OCI-LY7 (cell line): ENCODE measurements around the gene IGSF21. TPM values are rescaled to one million over a fixed set of nuclear protein-coding genes. Genes with fewer than 3 reads are reported as not detected.

Experiments used
- BruUV-seq: library from RNA; stranded (reverse); fragments of 400-500 nt; replicated peaks from 2 replicates; lab custom pipeline; 2021; lab: Mats Ljungman, UMichigan
- CTCF ChIA-PET: fragments of 300-600 bp; sonication (Branson Sonifier 250); formaldehyde crosslinking; loops from one replicate; lab custom pipeline; 2022; ENCODE audit warnings: antibody characterized with exemption; ENCODE audit not compliant: unreplicated experiment; lab: Charles Lee
- POLR2A ChIA-PET: fragments of 300-600 bp; sonication (Branson Sonifier 250); formaldehyde crosslinking; loops from one replicate; lab custom pipeline; 2022; ENCODE audit warnings: antibody characterized with exemption; lab: Charles Lee
- DNase-seq: peaks from one replicate; pipeline ENCODE4 v3.0.0-alpha.2; 2015; ENCODE audit warnings: low spot score
- H2AFZ ChIP-seq: fragments of 200-600 bp; sonication (generic), shearing (Covaris generic); 2 replicates; pipeline ENCODE4 v1.6.1; 2014; ENCODE audit warnings: mild to moderate bottlenecking, antibody characterized with exemption, low read length, moderate library complexity
- H3K27ac ChIP-seq: fragments of 200-600 bp; sonication (generic); 2 replicates; pipeline ENCODE4 v1.5.1; 2014; ENCODE audit warnings: mixed run types, low read depth, mild to moderate bottlenecking, moderate library complexity, low read length, inconsistent platforms; ENCODE audit not compliant: poor library complexity, severe bottlenecking
- H3K36me3 ChIP-seq: fragments of 200-600 bp; sonication (generic); 2 replicates; pipeline ENCODE4 v1.6.1; 2014; ENCODE audit warnings: mild to moderate bottlenecking, antibody characterized with exemption, low read length, moderate library complexity, mixed read lengths; ENCODE audit not compliant: insufficient read depth
- H3K4me1 ChIP-seq: fragments of 200-600 bp; sonication (generic); 2 replicates; pipeline ENCODE4 v1.5.1; 2014; ENCODE audit warnings: mild to moderate bottlenecking, low read length; ENCODE audit not compliant: insufficient read depth, poor library complexity, severe bottlenecking
- H3K4me2 ChIP-seq: fragments of 200-600 bp; sonication (generic); 2 replicates; pipeline ENCODE4 v1.6.1; 2014; ENCODE audit warnings: mild to moderate bottlenecking, low read length
- H3K4me3 ChIP-seq: fragments of 200-600 bp; sonication (generic); 2 replicates; pipeline ENCODE4 v1.5.1; 2014; ENCODE audit warnings: mild to moderate bottlenecking, low read depth, low read length; ENCODE audit not compliant: poor library complexity, severe bottlenecking
- H3K79me2 ChIP-seq: fragments of 200-600 bp; sonication (generic); 2 replicates; pipeline ENCODE4 v1.6.1; 2016; ENCODE audit warnings: low read depth, mild to moderate bottlenecking, low read length, moderate library complexity, mixed read lengths; ENCODE audit not compliant: insufficient read depth
- H3K9me2 ChIP-seq: fragments of 200-600 bp; sonication (generic); 2 replicates; pipeline ENCODE4 v1.6.1; 2016; ENCODE audit warnings: mild to moderate bottlenecking, low read length, mixed read lengths; ENCODE audit not compliant: insufficient read depth
- H3K9me3 ChIP-seq: fragments of 200-600 bp; sonication (generic); 2 replicates; pipeline ENCODE4 v1.6.1; 2014; ENCODE audit warnings: mild to moderate bottlenecking, mixed run types, low read length, mixed read lengths
- H4K20me1 ChIP-seq: fragments of 200-600 bp; sonication (generic); 2 replicates; pipeline ENCODE4 v1.6.1; 2014; ENCODE audit warnings: mild to moderate bottlenecking, antibody characterized with exemption, low read length, moderate library complexity, mixed read lengths; ENCODE audit not compliant: insufficient read depth
- EZH2phosphoT487 ChIP-seq: fragments of 200-600 bp; sonication (generic); IDR thresholded peaks from 2 replicates; pipeline ENCODE4 v1.6.1; 2018; ENCODE audit warnings: low read depth, borderline replicate concordance, mild to moderate bottlenecking, mixed run types, antibody characterized with exemption, low read length, moderate library complexity, mixed read lengths
- intact Hi-C: fragments of 100-400 bp; cut with micrococcal nuclease; formaldehyde crosslinking; loops from one replicate; pipeline ENCODE4 v1.10.0; 2022; ENCODE audit not compliant: unreplicated experiment
- total RNA-seq, 2 experiments: library from RNA; depleted of rRNA in 1 of 2; stranded (reverse); fragments of >200 nt in 1 of 2; shearing (Covaris generic) in 1 of 2; gene quantifications; 2 replicates each; pipeline ENCODE4 v1.2.3, GENCODE V29; 2014 to 2022
- TF ChIP-seq, protein P1 (sequence below): fragments of 200-600 bp; sonication (generic); conservative IDR thresholded peaks from 2 replicates; pipeline ENCODE4 v1.5.1; 2014; ENCODE audit warnings: mild to moderate bottlenecking, antibody characterized with exemption, low read length, moderate library complexity, mixed read lengths

IGSF21 gene
- total RNA-seq, 2 experiments from 2014 or later: 0.17 TPM; not detected in 1

DNA sequence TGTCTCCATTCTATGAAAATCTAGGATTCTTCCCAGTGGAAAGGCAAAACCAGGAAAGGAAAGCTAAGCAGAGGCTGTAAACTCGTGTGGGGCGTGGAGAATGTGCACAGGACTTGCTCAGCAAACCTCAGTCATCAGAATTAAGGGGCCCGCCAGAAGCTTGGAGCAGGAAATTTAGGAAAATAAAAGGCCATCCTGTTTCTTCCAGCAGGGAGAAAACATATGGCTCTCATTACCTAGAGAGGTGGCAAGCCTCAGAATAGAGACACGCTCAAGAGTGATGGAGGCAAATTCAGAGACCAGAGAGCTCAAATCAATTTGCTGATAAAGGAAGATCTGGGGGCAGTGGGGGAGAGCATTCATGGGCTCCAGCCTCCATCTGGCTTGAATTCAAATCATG, 221.2 kb downstream of the IGSF21 start:
- CTCF ChIA-PET: no interaction called here
- H3K9me2 ChIP-seq: no peaks in the 10 kb centered on the region
- TF ChIP-seq, protein P1, sequence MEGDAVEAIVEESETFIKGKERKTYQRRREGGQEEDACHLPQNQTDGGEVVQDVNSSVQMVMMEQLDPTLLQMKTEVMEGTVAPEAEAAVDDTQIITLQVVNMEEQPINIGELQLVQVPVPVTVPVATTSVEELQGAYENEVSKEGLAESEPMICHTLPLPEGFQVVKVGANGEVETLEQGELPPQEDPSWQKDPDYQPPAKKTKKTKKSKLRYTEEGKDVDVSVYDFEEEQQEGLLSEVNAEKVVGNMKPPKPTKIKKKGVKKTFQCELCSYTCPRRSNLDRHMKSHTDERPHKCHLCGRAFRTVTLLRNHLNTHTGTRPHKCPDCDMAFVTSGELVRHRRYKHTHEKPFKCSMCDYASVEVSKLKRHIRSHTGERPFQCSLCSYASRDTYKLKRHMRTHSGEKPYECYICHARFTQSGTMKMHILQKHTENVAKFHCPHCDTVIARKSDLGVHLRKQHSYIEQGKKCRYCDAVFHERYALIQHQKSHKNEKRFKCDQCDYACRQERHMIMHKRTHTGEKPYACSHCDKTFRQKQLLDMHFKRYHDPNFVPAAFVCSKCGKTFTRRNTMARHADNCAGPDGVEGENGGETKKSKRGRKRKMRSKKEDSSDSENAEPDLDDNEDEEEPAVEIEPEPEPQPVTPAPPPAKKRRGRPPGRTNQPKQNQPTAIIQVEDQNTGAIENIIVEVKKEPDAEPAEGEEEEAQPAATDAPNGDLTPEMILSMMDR: no peak
- no peak for TF ChIP-seq EZH2phosphoT487
- H3K9me3 ChIP-seq: no peaks in the 10 kb centered on the region
- POLR2A ChIA-PET: no interaction called here
- no peak overlapping the region for H3K4me2 ChIP-seq
- H3K36me3 ChIP-seq: no peaks in the 10 kb centered on the region
- BruUV-seq: no TSS peak
- H4K20me1 ChIP-seq: no peaks in the 10 kb centered on the region
- no peaks in the 10 kb centered on the region for H3K79me2 ChIP-seq
- no peak overlapping the region for H3K27ac ChIP-seq
- H3K4me1 ChIP-seq: no peaks in the 10 kb centered on the region
- no peak for DNase-seq
- intact Hi-C loops: no loop called here
- no peak overlapping the region for H3K4me3 ChIP-seq
- no peak overlapping the region for H2AFZ ChIP-seq

DNA sequence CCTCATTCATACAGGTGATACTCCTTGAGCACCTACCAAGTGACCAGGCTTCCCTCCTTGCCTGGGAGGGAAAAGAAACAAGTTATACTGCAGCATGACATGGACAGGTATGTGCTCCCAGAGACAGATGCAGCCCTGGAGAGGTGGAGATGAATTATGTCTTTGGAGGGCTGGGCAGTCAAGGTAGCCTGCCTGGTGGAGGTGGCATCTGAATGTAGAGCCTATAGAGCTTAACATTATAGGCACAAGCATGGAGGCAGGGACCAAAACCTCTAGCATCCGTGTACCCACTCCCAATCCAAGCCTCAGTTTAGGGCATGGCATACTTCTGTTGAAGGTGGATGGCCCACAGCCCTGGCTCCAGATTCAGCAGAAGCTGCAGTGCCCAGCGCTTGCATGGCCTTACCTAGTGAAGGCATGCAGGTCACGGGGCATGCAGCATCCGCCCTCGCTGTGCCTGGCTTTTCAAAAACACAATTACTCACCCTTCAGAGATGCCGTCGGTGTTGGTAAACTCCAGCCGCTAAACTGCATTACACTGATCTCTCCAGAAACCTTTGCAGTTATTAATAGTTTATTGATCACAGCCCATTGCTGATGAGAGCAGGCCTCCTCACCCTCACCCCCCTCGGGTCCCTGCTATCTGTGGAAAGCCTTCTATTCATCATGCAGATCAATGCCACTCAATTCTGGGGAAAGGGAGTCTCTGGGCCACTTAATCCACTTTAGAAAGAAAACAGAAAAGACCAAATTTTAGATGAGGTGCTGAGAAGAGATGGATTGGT, 222.1 kb downstream of the IGSF21 start:
- BruUV-seq: no TSS peak
- no peak for DNase-seq
- POLR2A ChIA-PET: no interaction called here
- Histone ChIP-seq H3K79me2 (no peaks in the 10 kb centered on the region), H2AFZ (no peak overlapping the region), H4K20me1 (no peaks in the 10 kb centered on the region), H3K4me3 (no peak overlapping the region), H3K4me2 (no peak overlapping the region), H3K9me2 (no peaks in the 10 kb centered on the region), H3K4me1 (no peaks in the 10 kb centered on the region), H3K9me3 (no peaks in the 10 kb centered on the region), H3K27ac (no peak overlapping the region), H3K36me3 (no peaks in the 10 kb centered on the region)
- CTCF ChIA-PET: no interaction called here
- TF ChIP-seq EZH2phosphoT487: no peak
- intact Hi-C loops: no loop called here

DNA sequence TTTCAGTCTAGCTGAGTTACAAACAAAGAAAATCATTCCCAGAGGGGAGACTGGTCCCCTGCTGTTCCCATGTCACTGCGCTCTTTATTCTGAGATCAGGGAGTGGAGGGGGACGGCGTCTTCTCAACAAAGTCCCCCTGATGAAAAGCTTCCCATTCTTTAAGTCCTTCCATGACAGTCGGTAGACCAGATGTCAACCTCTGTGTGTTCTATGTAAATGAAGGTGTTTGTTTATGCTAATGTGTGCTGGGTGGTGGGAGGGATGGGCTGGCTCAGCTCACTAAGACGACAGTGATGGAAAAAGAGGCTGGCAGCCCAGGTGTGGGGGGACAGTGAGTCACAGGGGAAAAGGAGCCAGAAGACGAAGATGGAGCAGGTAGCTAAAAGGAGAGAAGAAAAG, 225.0 kb downstream of the IGSF21 start:
- no peaks in the 10 kb centered on the region for H4K20me1 ChIP-seq
- TF ChIP-seq, protein P1: no peak
- no peak for TF ChIP-seq EZH2phosphoT487
- POLR2A ChIA-PET: interaction anchor here (0.7 kb wide), 1 partner anchor 11 kb away, joined by 5 read pairs; no protein-coding TSS in a partner anchor
- H3K9me3 ChIP-seq: no peaks in the 10 kb centered on the region
- H3K9me2 ChIP-seq: no peaks in the 10 kb centered on the region
- DNase-seq: no peak
- no peak overlapping the region for H2AFZ ChIP-seq
- no peaks in the 10 kb centered on the region for H3K79me2 ChIP-seq
- no peak overlapping the region for H3K27ac ChIP-seq
- no peaks in the 10 kb centered on the region for H3K36me3 ChIP-seq
- no peak overlapping the region for H3K4me3 ChIP-seq
- no TSS peak for BruUV-seq
- CTCF ChIA-PET: no interaction called here
- H3K4me2 ChIP-seq: no peak overlapping the region
- intact Hi-C loops: no loop called here
- H3K4me1 ChIP-seq: no peaks in the 10 kb centered on the region
